PFSK-1 (cell line): ENCODE data around the gene SPEG.

Experiments used
- POLR2AphosphoS5 ChIP-seq: IDR thresholded peaks from 2 replicates; pipeline ENCODE4 v1.6.1; 2012; ENCODE audit warnings: low read depth, mild to moderate bottlenecking, control low read depth, low read length, moderate library complexity
- SIN3A ChIP-seq: IDR thresholded peaks from 2 replicates; pipeline ENCODE4 v1.6.1; 2012; ENCODE audit warnings: mild to moderate bottlenecking, low read length, moderate library complexity, borderline replicate concordance; ENCODE audit not compliant: insufficient read depth
- TAF1 ChIP-seq: IDR thresholded peaks from 2 replicates; pipeline ENCODE4 v1.6.1; 2012; ENCODE audit warnings: low read length, control low read depth, borderline replicate concordance; ENCODE audit not compliant: insufficient read depth

- TF ChIP-seq POLR2AphosphoS5 = no peak
- no peak for TF ChIP-seq SIN3A
- TF ChIP-seq TAF1 = no peak
Measured at GRCh38 chr2:219495531-219496122, 61.0 kb downstream of the SPEG start.
